ENCODE measurements around the gene RARG. TPM values are rescaled to one million over a fixed set of nuclear protein-coding genes. Genes with fewer than 3 reads are reported as not detected.

Gene RARG
- total RNA-seq, 1 experiment from 2014 or later = 77.2 TPM

DNA sequence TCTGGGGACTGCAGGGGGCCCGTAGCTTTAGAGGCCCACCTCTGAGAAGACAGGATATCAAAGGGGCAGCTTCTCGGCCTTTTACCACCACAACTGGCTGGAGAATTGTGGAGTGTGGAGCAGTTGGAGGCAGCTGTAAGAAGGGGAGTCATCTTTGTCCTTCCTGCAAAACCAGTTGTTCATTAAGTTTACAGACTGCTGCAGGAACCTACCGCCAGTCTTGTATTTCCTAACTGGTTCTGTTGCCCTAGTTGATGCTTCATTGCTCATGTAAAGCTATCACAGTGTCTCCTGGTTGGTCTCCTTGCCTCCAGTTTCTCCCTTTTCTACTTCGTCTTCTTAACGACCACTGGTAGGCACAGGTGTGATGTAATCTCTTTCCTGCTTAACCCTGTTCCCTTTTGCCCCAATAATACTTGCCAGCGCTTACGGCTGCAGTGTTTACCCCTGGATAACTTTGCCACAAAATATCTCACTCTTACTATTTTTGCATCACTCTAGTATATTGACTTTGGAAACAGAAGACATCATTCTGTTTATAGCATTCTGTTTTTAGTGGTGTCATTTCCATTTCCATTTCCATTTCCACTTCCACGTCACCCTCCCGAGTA lies 48.0 kb upstream of the RARG start:
- CTCF ChIA-PET = interaction anchor here (1.1 to 1.3 kb wide), 3 partner anchors 41 to 82 kb away, joined by 3 to 5 read pairs (median 4); partner anchors contain the start of gene AAAS
- TF ChIP-seq ZNF232 (CRISPR knock-in tag; IDR thresholded peaks at IDR 0.05) = no peak
- TF ChIP-seq, protein P1, sequence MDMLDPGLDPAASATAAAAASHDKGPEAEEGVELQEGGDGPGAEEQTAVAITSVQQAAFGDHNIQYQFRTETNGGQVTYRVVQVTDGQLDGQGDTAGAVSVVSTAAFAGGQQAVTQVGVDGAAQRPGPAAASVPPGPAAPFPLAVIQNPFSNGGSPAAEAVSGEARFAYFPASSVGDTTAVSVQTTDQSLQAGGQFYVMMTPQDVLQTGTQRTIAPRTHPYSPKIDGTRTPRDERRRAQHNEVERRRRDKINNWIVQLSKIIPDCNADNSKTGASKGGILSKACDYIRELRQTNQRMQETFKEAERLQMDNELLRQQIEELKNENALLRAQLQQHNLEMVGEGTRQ (CRISPR knock-in tag; IDR thresholded peaks at IDR 0.05) = no peak
- no peak for TF ChIP-seq NFE2L1 (CRISPR knock-in tag; IDR thresholded peaks at IDR 0.05)
- TF ChIP-seq SMAD4 (CRISPR knock-in tag; IDR thresholded peaks at IDR 0.05) = no peak
- TF ChIP-seq, protein P2, sequence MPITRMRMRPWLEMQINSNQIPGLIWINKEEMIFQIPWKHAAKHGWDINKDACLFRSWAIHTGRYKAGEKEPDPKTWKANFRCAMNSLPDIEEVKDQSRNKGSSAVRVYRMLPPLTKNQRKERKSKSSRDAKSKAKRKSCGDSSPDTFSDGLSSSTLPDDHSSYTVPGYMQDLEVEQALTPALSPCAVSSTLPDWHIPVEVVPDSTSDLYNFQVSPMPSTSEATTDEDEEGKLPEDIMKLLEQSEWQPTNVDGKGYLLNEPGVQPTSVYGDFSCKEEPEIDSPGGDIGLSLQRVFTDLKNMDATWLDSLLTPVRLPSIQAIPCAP (CRISPR knock-in tag; IDR thresholded peaks at IDR 0.05) = no peak
- TF ChIP-seq IRF2 (CRISPR knock-in tag; IDR thresholded peaks at IDR 0.05; ENCODE audit: borderline replicate concordance, low read depth) = no peak
- no peak for TF ChIP-seq SP1 (CRISPR knock-in tag; conservative IDR thresholded peaks at IDR 0.05)
- TF ChIP-seq, protein P3, sequence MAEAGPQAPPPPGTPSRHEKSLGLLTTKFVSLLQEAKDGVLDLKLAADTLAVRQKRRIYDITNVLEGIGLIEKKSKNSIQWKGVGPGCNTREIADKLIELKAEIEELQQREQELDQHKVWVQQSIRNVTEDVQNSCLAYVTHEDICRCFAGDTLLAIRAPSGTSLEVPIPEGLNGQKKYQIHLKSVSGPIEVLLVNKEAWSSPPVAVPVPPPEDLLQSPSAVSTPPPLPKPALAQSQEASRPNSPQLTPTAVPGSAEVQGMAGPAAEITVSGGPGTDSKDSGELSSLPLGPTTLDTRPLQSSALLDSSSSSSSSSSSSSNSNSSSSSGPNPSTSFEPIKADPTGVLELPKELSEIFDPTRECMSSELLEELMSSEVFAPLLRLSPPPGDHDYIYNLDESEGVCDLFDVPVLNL (CRISPR knock-in tag; IDR thresholded peaks at IDR 0.05; ENCODE audit: borderline replicate concordance, low read depth) = no peak
- no peak for TF ChIP-seq TEAD1 (CRISPR knock-in tag; IDR thresholded peaks at IDR 0.05)
- no peak for TF ChIP-seq ZNF512 (CRISPR knock-in tag; IDR thresholded peaks at IDR 0.05; ENCODE audit: borderline replicate concordance)
- no peak for TF ChIP-seq ZNF317 (CRISPR knock-in tag; IDR thresholded peaks at IDR 0.05; ENCODE audit: borderline replicate concordance, low read depth)
- TF ChIP-seq PRRX2 (CRISPR knock-in tag; IDR thresholded peaks at IDR 0.05) = no peak

GRCh38 chr12:53279283-53279869 lies 47.4 kb upstream of the RARG start:
- CTCF ChIA-PET = interaction anchor here (0.6 to 1.3 kb wide), 4 partner anchors 42 to 124 kb away, joined by 3 to 5 read pairs (median 4); partner anchors contain the start of gene AAAS

More for the DNA sequence above, 48.0 kb upstream of the RARG start:
- H3K36me3 Mint-ChIP-seq = peaks cover 78% of the 10 kb centered on the region
- no peak overlapping the region for H3K27ac Mint-ChIP-seq
- DNase-seq (ENCODE audit: low spot score) (no peak), ATAC-seq (no peak)
- POLR2A ChIA-PET = no interaction called here
- H3K9me3 Mint-ChIP-seq = no peaks in the 10 kb centered on the region
- H3K27me3 Mint-ChIP-seq (ENCODE audit: low read depth) = no peaks in the 10 kb centered on the region
- H3K4me3 Mint-ChIP-seq = no peak overlapping the region
- H3K4me1 Mint-ChIP-seq = no peaks in the 10 kb centered on the region

More at GRCh38 chr12:53279283-53279869, 47.4 kb upstream of the RARG start:
- no peak for DNase-seq (ENCODE audit: low spot score)
- no peak overlapping the region for H3K4me3 Mint-ChIP-seq
- H3K36me3 Mint-ChIP-seq = peaks cover 80% of the 10 kb centered on the region
- H3K9me3 Mint-ChIP-seq = no peaks in the 10 kb centered on the region
- ATAC-seq = no peak
- no peak overlapping the region for H3K27ac Mint-ChIP-seq
- H3K4me1 Mint-ChIP-seq = no peaks in the 10 kb centered on the region
- no peaks in the 10 kb centered on the region for H3K27me3 Mint-ChIP-seq (ENCODE audit: low read depth)
- POLR2A ChIA-PET = no interaction called here
- TF ChIP-seq ZNF416 (CRISPR knock-in tag; IDR thresholded peaks at IDR 0.05) (no peak), NFYB (CRISPR knock-in tag; conservative IDR thresholded peaks at IDR 0.05; ENCODE audit: low read depth) (no peak), NFATC4 (CRISPR knock-in tag; IDR thresholded peaks at IDR 0.05) (no peak), ZNF317 (CRISPR knock-in tag; IDR thresholded peaks at IDR 0.05; ENCODE audit: borderline replicate concordance, low read depth) (no peak), SMAD4 (CRISPR knock-in tag; IDR thresholded peaks at IDR 0.05) (no peak), CREB1 (CRISPR knock-in tag; IDR thresholded peaks at IDR 0.05) (no peak), STAT6 (CRISPR knock-in tag; conservative IDR thresholded peaks at IDR 0.05; ENCODE audit: low read depth) (no peak)
